ENCODE results near the gene OR11H7. TPM values are rescaled to one million over a fixed set of nuclear protein-coding genes. Genes with fewer than 3 reads are reported as not detected.

The OR11H7 gene
- total and polyA plus RNA-seq, 9 of the 15 experiments (the other 6 are each of a cell fraction or from before 2014, with no cell fraction given) = not detected

GRCh38 chr14:20198991-20199390, 29.8 kb upstream of the OR11H7 start:
- Histone ChIP-seq H2AFZ (ENCODE audit: low read depth, low read length) (0 out of 2 replicates have a peak overlapping the region, but pooled peaks have one; percentile 24), H3K9me3 (replicated peaks; ENCODE audit: control insufficient read depth, insufficient read depth, low read depth, low read length) (no peaks in the 10 kb centered on the region), H3K27ac (ENCODE audit: extremely low read depth, low read depth, low read length) (no peak overlapping the region), H3K9me1 (ENCODE audit: control insufficient read depth, insufficient read depth, low read length) (no peaks in the 10 kb centered on the region), H3K9ac (ENCODE audit: insufficient read depth in 1 of 2, low read depth in 2 of 2, low read length in 2 of 2) (no peak overlapping the region), H3K4me2 (ENCODE audit: insufficient read depth, low read length) (no peak overlapping the region), H3K27me3 (ENCODE audit: control insufficient read depth in 2 of 2, insufficient read depth in 2 of 2, low read length in 2 of 2) (no peaks in the 10 kb centered on the region), H3K36me3 (ENCODE audit: control insufficient read depth, insufficient read depth, low read length) (no peaks in the 10 kb centered on the region), H3K79me2 (ENCODE audit: control insufficient read depth, insufficient read depth, low read length) (no peaks in the 10 kb centered on the region), H3K4me1 (replicated peaks in 1 of 2; ENCODE audit: control insufficient read depth in 2 of 2, insufficient read depth in 2 of 2, low read length in 2 of 2) (peaks cover 4 to 11% of the 10 kb centered on the region in 2 experiments; a peak in 3 of 5 replicates), H3K4me3 (no peak overlapping the region), H4K20me1 (replicated peaks; ENCODE audit: control insufficient read depth, insufficient read depth, low read length) (no peaks in the 10 kb centered on the region)
- BruUV-seq (replicated peaks) = no TSS peak
- in situ Hi-C loops (cut with MboI) (no loop called here), intact Hi-C loops (cut with micrococcal nuclease) (no loop called here)
- ATAC-seq (no peak), FAIRE-seq (no peak), DNase-seq (ENCODE audit: extremely low read depth in 1 of 4, low spot score in 3 of 4) (no peak)
- POLR2A ChIA-PET = no interaction called here
- CTCF ChIA-PET (ENCODE audit: low intra/inter-chr PET ratio) = no interaction called here
- TF ChIP-seq RFX5 (IDR thresholded peaks at IDR 0.05; ENCODE audit: low read depth, low read length) (no peak), MTA2 (IDR thresholded peaks at IDR 0.05; ENCODE audit: low read depth) (no peak), ATF3 (IDR thresholded peaks at IDR 0.05) (0 out of 2 replicates have a peak, but pooled peaks have one; percentile 13), ATF3 (CRISPR knock-in tag; conservative IDR thresholded peaks at IDR 0.05) (no peak)
- 61% methylated on average over 5 of the region's 5 CpGs for WGBS (ENCODE audit: insufficient coverage, low coverage, missing lambda C conversion rate)

- no peaks in the 10 kb centered on the region for H3K36me3 ChIP-seq (ENCODE audit: control insufficient read depth, insufficient read depth, low read length)
- WGBS (ENCODE audit: insufficient coverage, low coverage, missing lambda C conversion rate) = 52% methylated on average over 3 of the region's 3 CpGs
- POLR2A ChIA-PET = interaction anchor here (1.2 kb wide), 1 partner anchor 11 kb away, joined by 3 read pairs; no protein-coding TSS in a partner anchor
- H4K20me1 ChIP-seq (replicated peaks; ENCODE audit: control insufficient read depth, insufficient read depth, low read length) = no peaks in the 10 kb centered on the region
- H3K27me3 ChIP-seq (ENCODE audit: control insufficient read depth in 2 of 2, insufficient read depth in 2 of 2, low read length in 2 of 2) = no peaks in the 10 kb centered on the region
- no peak for TF ChIP-seq PRPF4 (IDR thresholded peaks at IDR 0.05; ENCODE audit: insufficient read depth, low read depth, low read length, poor library complexity, severe bottlenecking)
- no peak for TF ChIP-seq ZBTB12 (CRISPR knock-in tag; IDR thresholded peaks at IDR 0.05)
- TF ChIP-seq MECOM (CRISPR knock-in tag; IDR thresholded peaks at IDR 0.05) = no peak
- no peaks in the 10 kb centered on the region for H3K9me3 ChIP-seq (replicated peaks; ENCODE audit: control insufficient read depth, insufficient read depth, low read depth, low read length)
- H3K4me2 ChIP-seq (ENCODE audit: insufficient read depth, low read length) = no peak overlapping the region
- H3K9ac ChIP-seq (ENCODE audit: insufficient read depth in 1 of 2, low read depth in 2 of 2, low read length in 2 of 2) = no peak overlapping the region
- 0 out of 2 replicates have a peak overlapping the region, but pooled peaks have one; percentile 26 for H2AFZ ChIP-seq (ENCODE audit: low read depth, low read length)
- FAIRE-seq = no peak
- no peaks in the 10 kb centered on the region for H3K9me1 ChIP-seq (ENCODE audit: control insufficient read depth, insufficient read depth, low read length)
- no peak overlapping the region for H3K27ac ChIP-seq (ENCODE audit: extremely low read depth, low read depth, low read length)
- BruUV-seq (replicated peaks) = no TSS peak
- H3K4me1 ChIP-seq (replicated peaks in 1 of 2; ENCODE audit: control insufficient read depth in 2 of 2, insufficient read depth in 2 of 2, low read length in 2 of 2) = no peaks in the 10 kb centered on the region; a peak in 1 of 5 replicates
- no peak for DNase-seq (ENCODE audit: extremely low read depth in 1 of 4, low spot score in 3 of 4)
- ATAC-seq = no peak
- intact Hi-C loops (cut with micrococcal nuclease) (no loop called here), in situ Hi-C loops (cut with MboI) (no loop called here)
- no peaks in the 10 kb centered on the region for H3K79me2 ChIP-seq (ENCODE audit: control insufficient read depth, insufficient read depth, low read length)
- H3K4me3 ChIP-seq = no peak overlapping the region
- CTCF ChIA-PET (ENCODE audit: low intra/inter-chr PET ratio) = no interaction called here
These were observed 24.1 kb upstream of the OR11H7 start for GRCh38 chr14:20204721-20205120.
